ENCODE measurements around the gene EEIG1. TPM values are rescaled to one million over a fixed set of nuclear protein-coding genes. Genes with fewer than 3 reads are reported as not detected.

EEIG1 gene
- total RNA-seq, 4 donors from 2014 or later = 33.9 to 53.8 (median 50.2) TPM

- H3K4me3 ChIP-seq = no peak overlapping the region
- no peak for DNase-seq (ENCODE audit: low spot score in 2 of 2)
- peaks cover 0 to 87% (median 71%) of the 10 kb centered on the region in 4 donors for H3K4me1 ChIP-seq
- no peaks in the 10 kb centered on the region for H3K27me3 ChIP-seq
- no peaks in the 10 kb centered on the region for H3K9me3 ChIP-seq
- peak overlapping the region; percentile 49 to 99 (median 86) for H3K27ac ChIP-seq
- no peaks in the 10 kb centered on the region for H3K36me3 ChIP-seq
- 69 to 80% methylated on average over 2 of the region's 2 CpGs for WGBS, 2 donors
- no peak for TF ChIP-seq POLR2A (IDR thresholded peaks at IDR 0.05)
- no peak for TF ChIP-seq EP300 (IDR thresholded peaks at IDR 0.05)
- no peak for TF ChIP-seq CTCF (IDR thresholded peaks at IDR 0.05)
Measured at GRCh38 chr9:127961155-127961490, 19.7 kb downstream of the EEIG1 start.

- no peak for TF ChIP-seq CTCF (IDR thresholded peaks at IDR 0.05)
- Histone ChIP-seq H3K36me3 (no peaks in the 10 kb centered on the region), H3K9me3 (no peaks in the 10 kb centered on the region), H3K27me3 (no peaks in the 10 kb centered on the region), H3K4me3 (no peak overlapping the region), H3K4me1 (peaks cover 0 to 87% (median 71%) of the 10 kb centered on the region in 4 donors), H3K27ac (peak overlapping the region; percentile 49 to 99 (median 86))
- DNase-seq (ENCODE audit: low spot score in 2 of 2) = no peak
- WGBS, 2 donors = 27 to 30% methylated on average over 11 of the region's 11 CpGs
Measured at GRCh38 chr9:127960410-127961154, 20.2 kb downstream of the EEIG1 start.

DNA sequence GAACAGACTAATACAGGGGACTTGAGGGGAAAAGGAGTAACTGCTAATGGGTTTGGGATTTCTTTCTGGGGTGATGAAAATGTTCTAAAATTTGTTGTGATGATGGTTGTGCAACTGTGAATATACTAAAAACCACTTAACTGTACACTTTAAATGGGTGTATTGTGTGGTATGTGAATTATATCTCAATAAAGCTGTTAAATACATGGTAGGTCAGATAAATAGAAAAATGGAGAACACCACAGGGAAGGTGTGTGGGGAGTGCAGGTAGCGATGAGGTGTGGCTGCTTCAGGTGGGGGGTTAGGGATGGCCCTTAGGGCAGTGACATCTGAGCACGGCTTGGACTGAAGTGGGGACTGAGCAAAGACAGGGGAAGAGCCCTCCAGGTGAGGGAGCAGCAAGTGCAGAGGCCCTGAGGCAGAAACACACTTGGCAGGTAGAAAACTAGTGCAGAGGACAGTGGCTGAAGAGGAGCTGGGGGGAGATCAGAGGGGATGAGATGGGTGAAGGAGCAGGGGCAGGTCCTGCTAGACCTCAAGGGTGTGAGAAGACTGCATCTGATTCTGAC, 20.9 kb downstream of the EEIG1 start:
- no peak for DNase-seq (ENCODE audit: low spot score in 2 of 2)
- Histone ChIP-seq H3K27me3 (no peaks in the 10 kb centered on the region), H3K4me3 (no peak overlapping the region), H3K4me1 (peaks cover 0 to 87% (median 72%) of the 10 kb centered on the region in 4 donors), H3K27ac (peak overlapping the region; percentile 49 to 99 (median 86)), H3K36me3 (no peaks in the 10 kb centered on the region), H3K9me3 (no peaks in the 10 kb centered on the region)
- TF ChIP-seq EP300 (IDR thresholded peaks at IDR 0.05) = no peak
- TF ChIP-seq CTCF (IDR thresholded peaks at IDR 0.05) = no peak
- TF ChIP-seq POLR2A (IDR thresholded peaks at IDR 0.05) = no peak
- 85 to 91% methylated on average over 2 of the region's 2 CpGs for WGBS, 2 donors

DNA sequence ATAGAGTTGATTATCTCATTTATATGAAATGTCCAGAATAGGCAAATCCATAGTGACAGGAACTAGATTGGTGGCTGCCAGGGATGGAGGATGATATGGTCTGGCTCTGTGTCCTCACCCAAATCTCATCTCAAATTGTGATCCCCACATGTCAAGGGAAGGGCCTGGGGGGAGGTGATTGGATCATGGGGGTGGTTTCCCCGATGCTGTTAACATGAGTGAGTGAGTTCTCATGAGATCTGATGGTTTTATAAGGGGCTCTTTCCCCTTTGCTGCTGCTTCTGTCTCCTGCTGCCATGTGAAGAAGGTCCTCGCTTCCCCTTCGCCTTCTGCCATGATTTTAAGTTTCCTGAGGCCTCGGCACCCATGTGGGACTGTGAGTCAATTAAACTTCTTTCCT, 21.4 kb downstream of the EEIG1 start:
- H3K4me3 ChIP-seq = no peak overlapping the region
- H3K27me3 ChIP-seq = no peaks in the 10 kb centered on the region
- H3K4me1 ChIP-seq = peaks cover 0 to 87% (median 73%) of the 10 kb centered on the region in 4 donors
- no peak for TF ChIP-seq POLR2A (IDR thresholded peaks at IDR 0.05)
- TF ChIP-seq EP300 (IDR thresholded peaks at IDR 0.05) = no peak
- no peak for TF ChIP-seq CTCF (IDR thresholded peaks at IDR 0.05)
- peak overlapping the region; percentile 49 to 99 (median 86) for H3K27ac ChIP-seq
- 84 to 93% methylated on average over 4 of the region's 4 CpGs for WGBS, 2 donors
- no peak for DNase-seq (ENCODE audit: low spot score in 2 of 2)
- H3K36me3 ChIP-seq = no peaks in the 10 kb centered on the region
- no peaks in the 10 kb centered on the region for H3K9me3 ChIP-seq

DNA sequence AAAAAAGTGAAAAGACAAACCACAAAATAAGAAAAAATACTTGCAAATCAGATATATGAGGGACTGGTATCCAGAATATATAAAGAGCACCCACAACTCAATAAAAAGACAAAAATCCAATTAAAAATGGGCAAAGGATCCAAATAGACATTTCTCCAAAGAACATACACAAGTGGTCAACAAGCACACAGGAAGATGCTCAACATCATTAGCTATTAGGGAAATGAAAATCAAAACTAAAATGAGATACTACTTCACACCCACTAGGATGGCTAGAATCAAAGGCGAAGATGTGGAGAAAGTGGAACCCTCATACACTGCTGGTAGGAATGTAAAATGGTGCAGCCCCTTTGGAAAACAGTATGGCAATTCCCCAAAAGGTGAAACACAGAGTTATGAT, 22.1 kb downstream of the EEIG1 start:
- Histone ChIP-seq H3K4me3 (no peak overlapping the region), H3K27me3 (no peaks in the 10 kb centered on the region), H3K36me3 (no peaks in the 10 kb centered on the region), H3K4me1 (peaks cover 0 to 87% (median 73%) of the 10 kb centered on the region in 4 donors), H3K27ac (peak overlapping the region in 3 of 4 donors; percentile 1 to 99 (median 98)), H3K9me3 (no peaks in the 10 kb centered on the region)
- no peak for DNase-seq (ENCODE audit: low spot score in 2 of 2)
- TF ChIP-seq POLR2A (IDR thresholded peaks at IDR 0.05) = no peak
- no peak for TF ChIP-seq EP300 (IDR thresholded peaks at IDR 0.05)
- no peak for TF ChIP-seq CTCF (IDR thresholded peaks at IDR 0.05)
- WGBS, 2 donors = 94 to 96% methylated on average over 1 of the region's 1 CpG

Measured in tibial nerve (tissue), 4 donors.